H9 (cell line): ENCODE results near the gene XXYLT1. TPM values are rescaled to one million over a fixed set of nuclear protein-coding genes. Genes with fewer than 3 reads are reported as not detected.

Source experiments
- DNase-seq: peaks from one replicate; pipeline ENCODE4 v3.0.0-alpha.2; 2017
- H2AFZ ChIP-seq: one replicate; pipeline ENCODE4 v1.6.1; 2013; ENCODE audit warnings: mild to moderate bottlenecking, low read length, control low read depth, moderate library complexity
- H2AK5ac ChIP-seq: 2 replicates; pipeline ENCODE4 v1.6.1; 2013; ENCODE audit warnings: low read length, control low read depth, mixed read lengths; ENCODE audit not compliant: insufficient read length
- H2BK120ac ChIP-seq: one replicate; pipeline ENCODE4 v1.6.1; 2013; ENCODE audit warnings: low read depth, mild to moderate bottlenecking, low read length, control low read depth, inconsistent platforms; ENCODE audit not compliant: poor library complexity, severe bottlenecking
- H2BK12ac ChIP-seq: 2 replicates; pipeline ENCODE4 v1.6.1; 2013; ENCODE audit warnings: low read length, control low read depth, mixed read lengths, low read depth; ENCODE audit not compliant: insufficient read length
- H2BK15ac ChIP-seq: 2 replicates; pipeline ENCODE4 v1.6.1; 2013; ENCODE audit warnings: low read depth, low read length, control low read depth
- H2BK20ac ChIP-seq: one replicate; pipeline ENCODE4 v1.6.1; 2013; ENCODE audit warnings: low read depth, mild to moderate bottlenecking, low read length, control low read depth, inconsistent platforms; ENCODE audit not compliant: poor library complexity, severe bottlenecking
- H2BK5ac ChIP-seq: 2 replicates; pipeline ENCODE4 v1.6.1; 2013; ENCODE audit warnings: low read length, control low read depth, mixed read lengths; ENCODE audit not compliant: insufficient read length
- H3K14ac ChIP-seq: 2 replicates; pipeline ENCODE4 v1.6.1; 2013; ENCODE audit warnings: low read length, control low read depth; ENCODE audit not compliant: insufficient read depth
- H3K18ac ChIP-seq: 2 replicates; pipeline ENCODE4 v1.6.1; 2013; ENCODE audit warnings: low read depth, mild to moderate bottlenecking, mixed read lengths, low read length, control low read depth; ENCODE audit not compliant: insufficient read length
- H3K23ac ChIP-seq: 2 replicates; pipeline ENCODE4 v1.6.1; 2013; ENCODE audit warnings: low read length, control low read depth, mixed read lengths, low read depth; ENCODE audit not compliant: insufficient read length
- H3K23me2 ChIP-seq: 2 replicates; pipeline ENCODE4 v1.6.1; 2013; ENCODE audit warnings: low read depth, mild to moderate bottlenecking, mixed read lengths, low read length, control low read depth; ENCODE audit not compliant: insufficient read length, poor library complexity, severe bottlenecking
- H3K27ac ChIP-seq: 2 replicates; pipeline ENCODE4 v1.5.1; 2013; ENCODE audit warnings: low read length, control low read depth, mixed read lengths, low read depth; ENCODE audit not compliant: insufficient read length
- H3K27me3 ChIP-seq: 2 replicates; pipeline ENCODE4 v1.6.1; 2013; ENCODE audit warnings: low read length, control low read depth, inconsistent platforms; ENCODE audit not compliant: insufficient read depth
- H3K4ac ChIP-seq: 2 replicates; pipeline ENCODE4 v1.6.1; 2013; ENCODE audit warnings: low read depth, mild to moderate bottlenecking, control low read depth, inconsistent platforms, low read length, moderate library complexity
- H3K4me1 ChIP-seq: 2 replicates; pipeline ENCODE4 v1.6.1; 2013; ENCODE audit warnings: low read length, control low read depth, inconsistent platforms; ENCODE audit not compliant: insufficient read depth
- H3K4me2 ChIP-seq: 2 replicates; pipeline ENCODE4 v1.6.1; 2013; ENCODE audit warnings: low read length, control low read depth, mixed read lengths; ENCODE audit not compliant: insufficient read length, insufficient read depth
- H3K56ac ChIP-seq: 2 replicates; pipeline ENCODE4 v1.6.1; 2013; ENCODE audit warnings: low read depth, mild to moderate bottlenecking, mixed read lengths, low read length, control low read depth; ENCODE audit not compliant: insufficient read length
- H3K79me1 ChIP-seq: 2 replicates; pipeline ENCODE4 v1.6.1; 2013; ENCODE audit warnings: low read depth, mild to moderate bottlenecking, moderate library complexity, low read length, control low read depth, inconsistent platforms; ENCODE audit not compliant: insufficient read depth, poor library complexity, severe bottlenecking
- H3K79me2 ChIP-seq: 2 replicates; pipeline ENCODE4 v1.6.1; 2013; ENCODE audit warnings: low read length, control low read depth, inconsistent platforms; ENCODE audit not compliant: insufficient read depth
- H3K9ac ChIP-seq: 2 replicates; pipeline ENCODE4 v1.6.1; 2013; ENCODE audit warnings: low read length, control low read depth, mixed read lengths; ENCODE audit not compliant: insufficient read length; ENCODE audit errors: extremely low read depth
- H3K9me3 ChIP-seq: one replicate; pipeline ENCODE4 v1.6.1; 2013; ENCODE audit warnings: low read depth, low read length, inconsistent platforms; ENCODE audit not compliant: control insufficient read depth
- H3T11ph ChIP-seq: one replicate; pipeline ENCODE4 v1.6.1; 2013; ENCODE audit warnings: mild to moderate bottlenecking, low read length, control low read depth, inconsistent platforms
- H4K20me1 ChIP-seq: one replicate; pipeline ENCODE4 v1.6.1; 2013; ENCODE audit not compliant: control insufficient read depth, insufficient read length, insufficient read depth
- H4K5ac ChIP-seq: 2 replicates; pipeline ENCODE4 v1.6.1; 2013; ENCODE audit warnings: low read depth, mild to moderate bottlenecking, mixed read lengths, low read length, control low read depth; ENCODE audit not compliant: insufficient read length
- H4K8ac ChIP-seq: replicated peaks from 2 replicates; pipeline ENCODE4 v1.6.1; 2013; ENCODE audit warnings: low read length, control low read depth, mixed read lengths, low read depth; ENCODE audit not compliant: insufficient read length
- H4K91ac ChIP-seq: 2 replicates; pipeline ENCODE4 v1.6.1; 2013; ENCODE audit warnings: low read depth, mild to moderate bottlenecking, moderate library complexity, mixed read lengths, low read length, control low read depth; ENCODE audit not compliant: insufficient read length
- H3K27ac Mint-ChIP-seq, 3 experiments: 2 replicates in 2 of 3; 3 replicates in 1 of 3; pipeline ENCODE4 v1.8.0; 2020 to 2021; ENCODE audit warnings: mixed read lengths in 3 of 3, mild to moderate bottlenecking in 1 of 3, moderate library complexity in 1 of 3
- H3K27me3 Mint-ChIP-seq: 2 replicates; pipeline ENCODE4 v1.8.0; 2021; ENCODE audit warnings: low read depth, mild to moderate bottlenecking, moderate library complexity, mixed read lengths
- H3K36me3 Mint-ChIP-seq, 3 experiments: 2 replicates in 2 of 3; 3 replicates in 1 of 3; pipeline ENCODE4 v1.8.0; 2020 to 2021; ENCODE audit warnings: low read depth in 3 of 3, mixed read lengths in 3 of 3; ENCODE audit not compliant: insufficient read depth in 1 of 3
- H3K4me1 Mint-ChIP-seq, 2 experiments: 2 replicates each; pipeline ENCODE4 v1.8.0; 2020; ENCODE audit warnings: mixed read lengths in 2 of 2
- H3K4me3 Mint-ChIP-seq, 2 experiments: 2 replicates in 1 of 2; 3 replicates in 1 of 2; pipeline ENCODE4 v1.8.0; 2020 to 2021; ENCODE audit warnings: mild to moderate bottlenecking in 2 of 2, mixed read lengths in 2 of 2, moderate library complexity in 1 of 2
- H3K9me3 Mint-ChIP-seq, 2 experiments: 2 replicates in 1 of 2; 3 replicates in 1 of 2; pipeline ENCODE4 v1.8.0; 2020; ENCODE audit warnings: mild to moderate bottlenecking in 2 of 2, mixed read lengths in 2 of 2, moderate library complexity in 1 of 2
- WGBS: extraction: QIAGEN DNeasy Blood & Tissue Kit; methylation state at CpG from one replicate; pipeline ENCODE4 v1.1.7; 2013; ENCODE audit warnings: missing lambda C conversion rate, low lambda C conversion rate, mixed read lengths; ENCODE audit not compliant: insufficient read length; ENCODE audit errors: extremely low coverage; 5-methylcytosine and 5-hydroxymethylcytosine counted together
- total RNA-seq: library from RNA; stranded (reverse); gene quantifications from 2 replicates; pipeline ENCODE4 v1.2.1, GENCODE V29; 2021
- TF ChIP-seq, protein P1 (sequence below): fragments of 200-600 bp; sonication (generic); conservative IDR thresholded peaks from 3 replicates; pipeline ENCODE4 v1.8.0; 2021; ENCODE audit warnings: antibody characterized with exemption, mild to moderate bottlenecking

The XXYLT1 gene
- total RNA-seq, 1 experiment from 2014 or later: 22.7 TPM

DNA sequence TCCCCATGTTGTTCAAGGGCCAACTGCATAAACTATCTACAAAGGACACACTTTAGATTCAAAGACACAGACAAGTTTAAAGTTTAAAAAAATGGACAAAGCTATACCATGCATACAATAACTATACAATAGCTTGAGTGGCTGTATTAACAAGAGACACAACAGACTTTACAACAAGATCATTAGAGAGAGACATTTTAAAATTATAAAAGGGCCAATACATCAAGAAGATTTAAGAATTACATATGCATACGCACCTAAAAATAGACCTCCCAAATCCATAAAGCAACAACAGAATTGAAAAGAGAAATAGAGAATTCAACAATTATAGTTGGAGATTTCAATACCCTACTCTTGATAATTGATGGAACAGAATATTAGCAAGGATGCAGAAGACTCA is 79.4 kb downstream of the XXYLT1 start:
- H3K27ac Mint-ChIP-seq: no peak overlapping the region
- Histone ChIP-seq H3K79me2 (no peaks in the 10 kb centered on the region; the same call in 1 of the 2 replicates), H3K4ac (no peak overlapping the region), H3K9ac (no peak overlapping the region), H3K23ac (no peak overlapping the region), H3K27ac (no peak overlapping the region), H3K14ac (no peak overlapping the region), H2BK15ac (no peak overlapping the region), H4K91ac (no peak overlapping the region), H3K23me2 (no peaks in the 10 kb centered on the region), H3K4me2 (no peak overlapping the region), H2BK5ac (no peak overlapping the region), H2BK120ac (no peak overlapping the region), H3K79me1 (peaks cover 3% of the 10 kb centered on the region), H3K27me3 (no peaks in the 10 kb centered on the region), H3K18ac (no peak overlapping the region), H2BK20ac (no peak overlapping the region), H2AK5ac (no peak overlapping the region), H4K5ac (no peak overlapping the region), H3T11ph (no peak overlapping the region), H4K20me1 (no peaks in the 10 kb centered on the region), H3K9me3 (peaks cover 8% of the 10 kb centered on the region), H3K56ac (no peak overlapping the region), H3K4me1 (peaks cover 13% of the 10 kb centered on the region), H2AFZ (no peak overlapping the region), H2BK12ac (no peak overlapping the region), H4K8ac (no peak overlapping the region)
- H3K4me3 Mint-ChIP-seq: no peak overlapping the region
- H3K9me3 Mint-ChIP-seq: peaks cover 14 to 15% of the 10 kb centered on the region in 2 experiments
- no peak for DNase-seq
- TF ChIP-seq, protein P1, sequence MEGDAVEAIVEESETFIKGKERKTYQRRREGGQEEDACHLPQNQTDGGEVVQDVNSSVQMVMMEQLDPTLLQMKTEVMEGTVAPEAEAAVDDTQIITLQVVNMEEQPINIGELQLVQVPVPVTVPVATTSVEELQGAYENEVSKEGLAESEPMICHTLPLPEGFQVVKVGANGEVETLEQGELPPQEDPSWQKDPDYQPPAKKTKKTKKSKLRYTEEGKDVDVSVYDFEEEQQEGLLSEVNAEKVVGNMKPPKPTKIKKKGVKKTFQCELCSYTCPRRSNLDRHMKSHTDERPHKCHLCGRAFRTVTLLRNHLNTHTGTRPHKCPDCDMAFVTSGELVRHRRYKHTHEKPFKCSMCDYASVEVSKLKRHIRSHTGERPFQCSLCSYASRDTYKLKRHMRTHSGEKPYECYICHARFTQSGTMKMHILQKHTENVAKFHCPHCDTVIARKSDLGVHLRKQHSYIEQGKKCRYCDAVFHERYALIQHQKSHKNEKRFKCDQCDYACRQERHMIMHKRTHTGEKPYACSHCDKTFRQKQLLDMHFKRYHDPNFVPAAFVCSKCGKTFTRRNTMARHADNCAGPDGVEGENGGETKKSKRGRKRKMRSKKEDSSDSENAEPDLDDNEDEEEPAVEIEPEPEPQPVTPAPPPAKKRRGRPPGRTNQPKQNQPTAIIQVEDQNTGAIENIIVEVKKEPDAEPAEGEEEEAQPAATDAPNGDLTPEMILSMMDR: no peak
- H3K27me3 Mint-ChIP-seq: no peaks in the 10 kb centered on the region; the same call in 1 of the 2 replicates
- H3K36me3 Mint-ChIP-seq: peaks cover 10 to 17% (median 15%) of the 10 kb centered on the region in 3 experiments
- H3K4me1 Mint-ChIP-seq: peaks cover 35 to 41% of the 10 kb centered on the region in 2 experiments
- WGBS: no CpG with 5 or more reads among the region's 1 CpG
